A673 (cell line): ENCODE data around the gene CCDC134. TPM values are rescaled to one million over a fixed set of nuclear protein-coding genes. Genes with fewer than 3 reads are reported as not detected.
A peak's percentile ranks its signal among the peaks of the same experiment; 100 is the strongest.

Experiments used
- BruUV-seq: library from RNA; stranded (reverse); fragments of 400-500 nt; replicated peaks from 2 replicates; lab custom pipeline; 2021; lab: Mats Ljungman, UMichigan
- CTCF ChIA-PET: fragments of 300-600 bp; sonication (Branson Sonifier 250); formaldehyde crosslinking; loops from one replicate; lab custom pipeline; 2022; ENCODE audit warnings: antibody characterized with exemption; lab: Charles Lee
- POLR2A ChIA-PET: fragments of 300-600 bp; sonication (Branson Sonifier 250); formaldehyde crosslinking; loops from one replicate; lab custom pipeline; 2022; ENCODE audit warnings: antibody characterized with exemption; ENCODE audit not compliant: low non-redundant PET; lab: Charles Lee
- DNase-seq: peaks from one replicate; pipeline ENCODE4 v3.0.0-alpha.2; 2015; ENCODE audit warnings: low spot score
- H3K27ac ChIP-seq: fragments of 200-600 bp; sonication (generic); 2 replicates; pipeline ENCODE4 v1.5.1; 2016; ENCODE audit warnings: mixed run types, low read depth, mild to moderate bottlenecking, mixed read lengths, antibody characterized with exemption, low read length; ENCODE audit not compliant: poor library complexity, severe bottlenecking
- H3K27me3 ChIP-seq: fragments of 200-600 bp; sonication (generic); replicated peaks from 2 replicates; pipeline ENCODE4 v1.6.1; 2017; ENCODE audit warnings: mixed run types, low read depth, mild to moderate bottlenecking, mixed read lengths, antibody characterized with exemption, low read length; ENCODE audit not compliant: insufficient read depth, poor library complexity
- H3K36me3 ChIP-seq: fragments of 200-600 bp; sonication (generic); 2 replicates; pipeline ENCODE4 v1.6.1; 2016; ENCODE audit warnings: mixed run types, mild to moderate bottlenecking, mixed read lengths, antibody characterized with exemption, low read length; ENCODE audit not compliant: insufficient read depth, poor library complexity, severe bottlenecking
- H3K4me1 ChIP-seq: fragments of 200-600 bp; sonication (generic); 2 replicates; pipeline ENCODE4 v1.6.1; 2017; ENCODE audit warnings: mixed run types, mild to moderate bottlenecking, mixed read lengths, antibody characterized with exemption, low read length; ENCODE audit not compliant: insufficient read depth, poor library complexity, severe bottlenecking
- H3K4me3 ChIP-seq: fragments of 200-600 bp; sonication (generic); 2 replicates; pipeline ENCODE4 v1.5.1; 2016; ENCODE audit warnings: low read depth, mixed run types, mild to moderate bottlenecking, mixed read lengths, low read length; ENCODE audit not compliant: poor library complexity, severe bottlenecking
- H3K9me3 ChIP-seq: fragments of 200-600 bp; sonication (generic); 2 replicates; pipeline ENCODE4 v1.6.1; 2016; ENCODE audit warnings: mixed run types, low read depth, mild to moderate bottlenecking, mixed read lengths, antibody characterized with exemption, low read length; ENCODE audit not compliant: poor library complexity, severe bottlenecking
- CTCF ChIP-seq: fragments of 300-800, 200-600 bp; sonication (generic); conservative IDR thresholded peaks from 2 replicates; pipeline ENCODE4 v1.5.1; 2017; ENCODE audit warnings: low read depth, mild to moderate bottlenecking, antibody characterized with exemption, low read length, moderate library complexity, mixed read lengths
- EZH2 ChIP-seq: fragments of 200-600 bp; sonication (generic); IDR thresholded peaks from 2 replicates; pipeline ENCODE4 v1.6.1; 2017; ENCODE audit warnings: borderline replicate concordance, low read depth, mild to moderate bottlenecking, mixed read lengths, antibody characterized with exemption, low read length; ENCODE audit not compliant: poor library complexity, severe bottlenecking
- intact Hi-C: fragments of 100-400 bp; cut with micrococcal nuclease; formaldehyde crosslinking; loops from one replicate; pipeline ENCODE4 v1.10.0; 2022; ENCODE audit not compliant: unreplicated experiment
- total RNA-seq: library from RNA; stranded (reverse); gene quantifications from 2 replicates; pipeline ENCODE4 v1.2.3, GENCODE V29; 2021

Gene CCDC134
- total RNA-seq, 1 experiment from 2014 or later = 27.4 TPM

DNA sequence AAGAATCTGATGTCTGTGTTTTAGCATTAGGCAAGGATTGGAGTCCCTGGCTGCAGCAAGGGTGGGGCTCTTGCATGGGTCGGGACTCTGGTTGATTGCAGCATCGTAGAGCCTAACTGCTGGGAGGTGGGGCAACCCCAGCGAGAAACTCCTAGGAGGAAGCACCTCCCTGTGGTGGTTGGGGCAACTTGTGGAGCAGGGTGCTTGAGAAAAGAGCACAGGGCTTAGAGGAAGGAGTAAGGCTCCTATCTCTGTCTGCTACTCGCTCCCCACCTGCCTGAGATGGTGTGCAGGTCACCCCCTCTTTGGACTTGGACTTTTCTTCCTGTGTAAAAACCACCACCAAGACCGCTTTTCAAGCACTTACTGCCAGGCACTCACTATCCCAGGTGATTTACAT lies 48.0 kb downstream of the CCDC134 start:
- H3K4me3 ChIP-seq = no peak overlapping the region
- no peak for DNase-seq
- H3K36me3 ChIP-seq = peaks cover 12% of the 10 kb centered on the region
- ChIA-PET CTCF (no interaction called here), POLR2A (no interaction called here)
- H3K27ac ChIP-seq = peak overlapping the region; percentile 59
- TF ChIP-seq CTCF = no peak
- no peak for TF ChIP-seq EZH2
- no peaks in the 10 kb centered on the region for H3K9me3 ChIP-seq
- peaks cover 27% of the 10 kb centered on the region for H3K4me1 ChIP-seq
- no peaks in the 10 kb centered on the region for H3K27me3 ChIP-seq
- no TSS peak for BruUV-seq
- intact Hi-C loops = no loop called here

DNA sequence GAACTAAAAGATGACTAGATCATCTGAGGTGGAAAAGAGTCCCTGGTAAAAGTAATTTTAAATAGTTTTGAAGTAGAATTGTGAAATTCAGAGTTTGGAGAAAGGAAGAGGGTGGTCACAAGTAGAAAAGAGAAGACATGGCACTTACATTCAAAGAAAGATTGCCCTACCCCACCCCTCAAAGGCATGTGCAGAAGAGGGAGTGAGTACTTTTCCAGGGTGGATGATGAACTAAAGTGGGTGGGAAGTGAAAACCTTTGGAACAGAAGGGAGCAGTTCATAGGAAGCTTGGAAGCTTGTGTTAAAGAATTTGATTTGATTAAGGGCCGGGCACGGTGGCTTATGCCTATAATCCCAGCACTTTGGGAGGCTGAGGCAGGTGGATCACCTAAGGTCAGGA lies 56.0 kb downstream of the CCDC134 start:
- CTCF ChIA-PET = interaction anchor here (0.6 to 1.5 kb wide), 3 partner anchors 12 to 110 kb away, joined by 3 to 6 read pairs (median 4); no protein-coding TSS in a partner anchor
- TF ChIP-seq CTCF (no peak), EZH2 (no peak)
- no TSS peak for BruUV-seq
- Histone ChIP-seq H3K27ac (peak overlapping the region; percentile 38), H3K4me1 (peaks cover 18% of the 10 kb centered on the region), H3K36me3 (peaks cover 7% of the 10 kb centered on the region), H3K9me3 (no peaks in the 10 kb centered on the region), H3K4me3 (no peak overlapping the region), H3K27me3 (no peaks in the 10 kb centered on the region)
- DNase-seq = no peak
- POLR2A ChIA-PET = no interaction called here
- intact Hi-C loops = loop anchor here (10.0 kb wide), 1 partner anchor 112 kb away; no protein-coding TSS in a partner anchor

DNA sequence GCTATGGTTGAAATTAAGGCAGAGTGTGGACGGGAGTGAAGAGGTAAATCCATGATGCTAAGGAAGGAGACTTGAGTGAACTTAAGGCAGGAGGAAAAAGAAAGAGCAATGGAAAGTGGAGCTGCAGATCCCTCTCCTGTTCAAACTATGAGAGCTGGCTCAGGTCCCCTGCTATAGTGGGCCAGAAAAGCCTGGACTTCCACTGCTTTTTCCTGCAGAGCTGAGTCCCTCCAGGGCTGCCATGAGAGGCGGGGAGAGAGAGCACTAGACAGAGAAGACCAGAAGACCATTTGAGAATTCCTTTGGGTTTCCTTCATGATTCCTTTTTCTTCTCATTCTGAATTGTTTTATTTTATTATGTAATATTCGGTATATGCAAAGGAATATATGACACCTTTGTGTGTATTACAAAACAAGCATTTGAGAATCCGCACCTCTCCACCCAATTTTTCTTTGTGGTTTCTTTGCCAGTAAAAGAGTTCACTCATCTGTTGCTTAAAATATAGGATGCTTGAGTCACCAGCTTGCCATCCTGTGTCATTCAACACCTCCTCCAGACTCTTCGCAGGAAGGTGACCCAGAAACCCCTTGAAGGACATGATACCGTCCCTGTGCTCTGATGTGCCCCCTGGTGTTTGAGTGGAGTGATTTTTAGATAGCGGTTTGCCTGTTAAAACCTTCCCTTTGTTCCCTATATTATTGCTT lies 56.8 kb downstream of the CCDC134 start:
- BruUV-seq = no TSS peak
- POLR2A ChIA-PET = no interaction called here

More for the DNA sequence above, 56.8 kb downstream of the CCDC134 start:
- Histone ChIP-seq H3K4me3 (no peak overlapping the region), H3K36me3 (peaks cover 7% of the 10 kb centered on the region), H3K9me3 (no peaks in the 10 kb centered on the region), H3K4me1 (peaks cover 22% of the 10 kb centered on the region), H3K27me3 (no peaks in the 10 kb centered on the region), H3K27ac (peak overlapping the region; percentile 38)
- intact Hi-C loops = loop anchor here (1.0 to 10.0 kb wide), 2 partner anchors 34 to 113 kb away; no protein-coding TSS in a partner anchor
- no peak for TF ChIP-seq EZH2
- peak; percentile 61 for TF ChIP-seq CTCF
- DNase-seq = peak; percentile 57
- CTCF ChIA-PET = interaction anchor here (0.6 to 1.5 kb wide), 4 partner anchors 14 to 268 kb away, joined by 3 to 6 read pairs (median 4); partner anchors contain the start of gene PMM1
